Endothelial cell of umbilical vein (primary cell): Measurements from ENCODE around the gene CPNE5. TPM values are rescaled to one million over a fixed set of nuclear protein-coding genes. Genes with fewer than 3 reads are reported as not detected.

Experiments
- BruUV-seq: library from RNA; stranded (reverse); fragments of 400-500 nt; replicated peaks from 2 replicates; lab custom pipeline; 2021; lab: Mats Ljungman, UMichigan
- CTCF ChIA-PET: fragments of 300-600, 350-600 bp; sonication (Branson Sonifier 250); formaldehyde crosslinking; loops from one replicate; lab custom pipeline; 2021; ENCODE audit warnings: antibody characterized with exemption, inconsistent platforms; lab: Charles Lee
- POLR2A ChIA-PET: fragments of 300-600, 350-600 bp; sonication (Branson Sonifier 250); formaldehyde crosslinking; loops from one replicate; lab custom pipeline; 2021; ENCODE audit warnings: antibody characterized with exemption, inconsistent platforms; lab: Charles Lee
- DNase-seq: peaks from one replicate; pipeline ENCODE4 v3.0.0-alpha.2; 2011; ENCODE audit warnings: low read depth, low spot score
- FAIRE-seq: peaks from 2 replicates; lab custom pipeline; 2011; peaks lifted over from hg19 to GRCh38; lab: Jason Lieb, UNC
- H2AFZ ChIP-seq: 2 replicates; pipeline ENCODE4 v1.6.0; 2012; ENCODE audit warnings: low read depth, low read length, control low read depth, inconsistent platforms
- H3K27ac ChIP-seq: 2 replicates; pipeline ENCODE4 v1.5.1; 2011; ENCODE audit warnings: low read depth, mild to moderate bottlenecking, control low read depth, low read length, moderate library complexity; ENCODE audit not compliant: insufficient read depth
- H3K27me3 ChIP-seq, 2 experiments: 2 replicates each; pipeline versions ENCODE4 v1.6.0 to v1.6.1; 2011; ENCODE audit warnings: low read length in 2 of 2, mixed read lengths in 1 of 2; ENCODE audit not compliant: control insufficient read depth in 2 of 2, insufficient read depth in 2 of 2
- H3K36me3 ChIP-seq, 2 experiments: 2 replicates in 1 of 2; 3 replicates in 1 of 2; pipeline ENCODE4 v1.5.1; 2011; ENCODE audit warnings: low read length in 2 of 2, mild to moderate bottlenecking in 1 of 2, moderate library complexity in 1 of 2; ENCODE audit not compliant: control insufficient read depth in 2 of 2, insufficient read depth in 2 of 2; ENCODE audit errors: extremely low read depth in 1 of 2
- H3K4me1 ChIP-seq: 3 replicates; pipeline ENCODE4 v1.5.1; 2011; ENCODE audit warnings: mild to moderate bottlenecking, low read length; ENCODE audit not compliant: control insufficient read depth, insufficient read depth; ENCODE audit errors: extremely low read depth
- H3K4me2 ChIP-seq: 2 replicates; pipeline ENCODE4 v1.6.1; 2011; ENCODE audit warnings: low read length, control low read depth, mixed read lengths; ENCODE audit not compliant: insufficient read depth
- H3K4me3 ChIP-seq, 3 experiments: fragments of 200-600 bp in 1 of 3; sonication (generic), shearing (Covaris generic) in 1 of 3; replicated peaks in 1 of 3; 2 replicates each; pipeline ENCODE4 v1.5.1; 2011 to 2016; ENCODE audit warnings: control low read depth in 3 of 3, low read length in 3 of 3, mild to moderate bottlenecking in 2 of 3, inconsistent platforms in 1 of 3, low read depth in 1 of 3, moderate library complexity in 1 of 3; ENCODE audit not compliant: insufficient read depth in 1 of 3
- H3K79me2 ChIP-seq: 2 replicates; pipeline ENCODE4 v1.6.0; 2012; ENCODE audit warnings: low read length, inconsistent platforms; ENCODE audit not compliant: control insufficient read depth, insufficient read depth
- H3K9ac ChIP-seq: replicated peaks from 2 replicates; pipeline ENCODE3; 2011; ENCODE audit warnings: low read length, control low read depth; ENCODE audit not compliant: insufficient read depth; ENCODE audit errors: extremely low read depth
- H3K9me1 ChIP-seq: replicated peaks from 3 replicates; pipeline ENCODE4 v1.6.0; 2011; ENCODE audit warnings: mild to moderate bottlenecking, low read length; ENCODE audit not compliant: control insufficient read depth, insufficient read depth; ENCODE audit errors: extremely low read depth
- H3K9me3 ChIP-seq: replicated peaks from 2 replicates; pipeline ENCODE4 v1.5.1; 2012; ENCODE audit warnings: low read length, inconsistent platforms; ENCODE audit not compliant: control insufficient read depth, insufficient read depth
- H4K20me1 ChIP-seq: replicated peaks from 2 replicates; pipeline ENCODE3; 2011; ENCODE audit warnings: mild to moderate bottlenecking, low read length; ENCODE audit not compliant: control insufficient read depth, insufficient read depth; ENCODE audit errors: extremely low read depth
- EZH2 ChIP-seq: IDR thresholded peaks from 2 replicates; pipeline ENCODE4 v1.6.1; 2012; ENCODE audit warnings: borderline replicate concordance, low read depth, mild to moderate bottlenecking, moderate library complexity, low read length, inconsistent platforms; ENCODE audit not compliant: severe bottlenecking
- FOS ChIP-seq: IDR thresholded peaks from 2 replicates; pipeline ENCODE4 v1.6.1; 2011; ENCODE audit warnings: mild to moderate bottlenecking, low read length, moderate library complexity, borderline replicate concordance; ENCODE audit not compliant: insufficient read depth
- GATA2 ChIP-seq: IDR thresholded peaks from 2 replicates; pipeline ENCODE4 v1.7.0; 2011; ENCODE audit warnings: low read depth, mild to moderate bottlenecking, moderate library complexity, mixed read lengths, low read length; ENCODE audit not compliant: insufficient read length, insufficient read depth
- JUN ChIP-seq: IDR thresholded peaks from 2 replicates; pipeline ENCODE4 v1.6.1; 2011; ENCODE audit warnings: borderline replicate concordance, low read depth; ENCODE audit not compliant: insufficient read length, insufficient read depth
- MAX ChIP-seq: IDR thresholded peaks from 2 replicates; pipeline ENCODE4 v1.6.1; 2011; ENCODE audit not compliant: insufficient read depth, insufficient read length
- MYC ChIP-seq: IDR thresholded peaks from one replicate; pipeline ENCODE4 v1.6.1; 2011; ENCODE audit warnings: mild to moderate bottlenecking, low read depth, low read length
- POLR2A ChIP-seq: IDR thresholded peaks from 2 replicates; pipeline ENCODE4 v1.6.1; 2012; ENCODE audit warnings: low read depth, mild to moderate bottlenecking, control low read depth, low read length
- POLR2AphosphoS5 ChIP-seq: IDR thresholded peaks from 2 replicates; pipeline ENCODE4 v1.6.1; 2012; ENCODE audit warnings: low read depth, mild to moderate bottlenecking, control low read depth, low read length, moderate library complexity; ENCODE audit not compliant: insufficient read depth
- dilution Hi-C: fragments of 300-500 bp; cut with MboI; formaldehyde crosslinking; loops from one replicate; pipeline ENCODE4 v1.15.0; 2019; ENCODE audit warnings: low sequenced_read_pairs; ENCODE audit not compliant: extremely low pct_ligation_motif_present
- intact Hi-C: fragments of 100-400 bp; cut with micrococcal nuclease; formaldehyde crosslinking; loops from one replicate; pipeline ENCODE4 v1.10.0; 2022
- polyA plus RNA-seq, 4 experiments: library from polyadenylated mRNA; depleted of rRNA in 3 of 4; stranded (reverse) in 3 of 4; unstranded in 1 of 4; fragments of >200 nt; gene quantifications; 2 replicates each; pipeline versions ENCODE4 v1.2.1 to v1.2.3, GENCODE V29; 2011 to 2012; ENCODE audit warnings: missing spikeins in 1 of 4
- total RNA-seq: library from RNA; stranded (reverse); gene quantifications from 2 replicates; pipeline ENCODE4 v1.2.3, GENCODE V29; 2021
- TF ChIP-seq, protein P1 (sequence below), 2 donors: IDR thresholded peaks; 1 replicate in 1 of 2; 2 replicates in 1 of 2; pipeline ENCODE4 v1.5.1; 2011; ENCODE audit warnings: low read length in 2 of 2, mild to moderate bottlenecking in 2 of 2, moderate library complexity in 2 of 2, control low read depth in 1 of 2, inconsistent platforms in 1 of 2, low read depth in 1 of 2; ENCODE audit not compliant: insufficient read depth in 1 of 2; ENCODE audit errors: extremely low read depth in 1 of 2

CPNE5 gene
- total and polyA plus RNA-seq, 2 donors (not counting 3 experiments of a cell fraction or from before 2014, with no cell fraction given) = 18.8 to 49.4 TPM

DNA sequence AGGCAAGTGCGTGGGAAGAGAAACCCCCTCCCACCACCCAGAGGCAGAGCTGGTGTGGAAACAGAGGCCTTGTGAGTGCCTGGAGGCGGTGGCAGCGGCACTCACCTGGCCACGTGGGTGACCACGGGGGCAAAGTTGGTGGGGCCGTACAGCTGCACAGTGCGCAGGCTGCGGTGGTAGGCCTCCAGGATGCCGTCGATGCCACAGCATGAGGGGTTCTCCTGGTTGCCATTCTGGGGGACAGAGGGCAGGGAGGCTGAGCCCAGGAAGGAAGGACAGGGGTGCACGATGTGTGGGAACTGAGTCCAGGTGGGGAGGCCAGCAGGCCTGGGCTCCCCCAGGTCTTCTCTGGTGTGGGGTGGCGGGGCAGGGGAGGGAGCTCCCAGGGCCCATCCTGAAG is 94.0 kb downstream of the CPNE5 start:
- dilution Hi-C loops = no loop called here
- Histone ChIP-seq H3K9me1 (no peaks in the 10 kb centered on the region), H3K27me3 (no peaks in the 10 kb centered on the region), H3K9ac (no peak overlapping the region), H3K4me3 (no peak overlapping the region), H3K9me3 (no peaks in the 10 kb centered on the region), H3K4me1 (peaks cover 12% of the 10 kb centered on the region), H3K4me2 (no peak overlapping the region), H3K36me3 (no peaks in the 10 kb centered on the region), H4K20me1 (no peaks in the 10 kb centered on the region), H3K27ac (no peak overlapping the region), H2AFZ (no peak overlapping the region), H3K79me2 (no peaks in the 10 kb centered on the region)
- FAIRE-seq (no peak), DNase-seq (no peak)
- CTCF ChIA-PET = interaction anchor here (1.1 to 1.7 kb wide), 2 partner anchors 10 to 14 kb away, joined by 4 to 5 read pairs; no protein-coding TSS in a partner anchor
- no peak for TF ChIP-seq MYC
- TF ChIP-seq GATA2 = no peak
- no peak for TF ChIP-seq JUN
- TF ChIP-seq FOS = no peak
- TF ChIP-seq MAX = no peak
- no peak for TF ChIP-seq POLR2AphosphoS5
- TF ChIP-seq, protein P1, sequence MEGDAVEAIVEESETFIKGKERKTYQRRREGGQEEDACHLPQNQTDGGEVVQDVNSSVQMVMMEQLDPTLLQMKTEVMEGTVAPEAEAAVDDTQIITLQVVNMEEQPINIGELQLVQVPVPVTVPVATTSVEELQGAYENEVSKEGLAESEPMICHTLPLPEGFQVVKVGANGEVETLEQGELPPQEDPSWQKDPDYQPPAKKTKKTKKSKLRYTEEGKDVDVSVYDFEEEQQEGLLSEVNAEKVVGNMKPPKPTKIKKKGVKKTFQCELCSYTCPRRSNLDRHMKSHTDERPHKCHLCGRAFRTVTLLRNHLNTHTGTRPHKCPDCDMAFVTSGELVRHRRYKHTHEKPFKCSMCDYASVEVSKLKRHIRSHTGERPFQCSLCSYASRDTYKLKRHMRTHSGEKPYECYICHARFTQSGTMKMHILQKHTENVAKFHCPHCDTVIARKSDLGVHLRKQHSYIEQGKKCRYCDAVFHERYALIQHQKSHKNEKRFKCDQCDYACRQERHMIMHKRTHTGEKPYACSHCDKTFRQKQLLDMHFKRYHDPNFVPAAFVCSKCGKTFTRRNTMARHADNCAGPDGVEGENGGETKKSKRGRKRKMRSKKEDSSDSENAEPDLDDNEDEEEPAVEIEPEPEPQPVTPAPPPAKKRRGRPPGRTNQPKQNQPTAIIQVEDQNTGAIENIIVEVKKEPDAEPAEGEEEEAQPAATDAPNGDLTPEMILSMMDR (IDR thresholded peaks at IDR 0.05; ENCODE audit: extremely low read depth in 1 of 2, insufficient read depth in 1 of 2, low read depth in 1 of 2, low read length in 2 of 2) = no peak
- TF ChIP-seq POLR2A = no peak
- TF ChIP-seq EZH2 = no peak
- intact Hi-C loops = no loop called here
- POLR2A ChIA-PET = no interaction called here
- no TSS peak for BruUV-seq
